Calu3 (cell line): ENCODE data around the gene UCN3. TPM values are rescaled to one million over a fixed set of nuclear protein-coding genes. Genes with fewer than 3 reads are reported as not detected.

Experiments
- BruUV-seq: library from RNA; stranded (reverse); fragments of 400-500 nt; replicated peaks from 2 replicates; lab custom pipeline; 2021; lab: Mats Ljungman, UMichigan
- CTCF ChIA-PET: fragments of 300-600 bp; sonication (Branson Sonifier 250); formaldehyde crosslinking; loops from one replicate; lab custom pipeline; 2022; ENCODE audit warnings: antibody characterized with exemption; lab: Charles Lee
- DNase-seq: peaks from one replicate; pipeline ENCODE4 v3.0.0; 2022
- H3K27ac Mint-ChIP-seq: one replicate; pipeline ENCODE4 v1.8.0; 2022; ENCODE audit warnings: mixed read lengths; ENCODE audit not compliant: unreplicated experiment
- H3K27me3 Mint-ChIP-seq: one replicate; pipeline ENCODE4 v1.8.0; 2022; ENCODE audit warnings: mixed read lengths; ENCODE audit not compliant: unreplicated experiment
- H3K36me3 Mint-ChIP-seq: one replicate; pipeline ENCODE4 v1.8.0; 2022; ENCODE audit warnings: mild to moderate bottlenecking, moderate library complexity, mixed read lengths; ENCODE audit not compliant: insufficient read depth, unreplicated experiment
- H3K4me1 Mint-ChIP-seq: one replicate; pipeline ENCODE4 v1.8.0; 2022; ENCODE audit warnings: mild to moderate bottlenecking, low read depth, mixed read lengths; ENCODE audit not compliant: unreplicated experiment
- H3K4me3 Mint-ChIP-seq: one replicate; pipeline ENCODE4 v1.8.0; 2022; ENCODE audit warnings: mild to moderate bottlenecking, low read depth, moderate library complexity, mixed read lengths; ENCODE audit not compliant: unreplicated experiment
- H3K9me3 Mint-ChIP-seq: one replicate; pipeline ENCODE4 v1.8.0; 2022; ENCODE audit warnings: low read depth, mixed read lengths; ENCODE audit not compliant: unreplicated experiment
- intact Hi-C: fragments of 100-400 bp; cut with micrococcal nuclease; formaldehyde crosslinking; loops from one replicate; pipeline ENCODE4 v1.10.0; 2022; ENCODE audit not compliant: unreplicated experiment
- total RNA-seq: library from RNA; stranded (reverse); gene quantifications from 2 replicates; pipeline ENCODE4 v1.2.3, GENCODE V29; 2022
- TF ChIP-seq, protein P1 (sequence below): fragments of 200-600 bp; IDR thresholded peaks from one replicate; pipeline ENCODE4 v1.8.0; 2022; ENCODE audit warnings: antibody characterized with exemption; ENCODE audit not compliant: unreplicated experiment

The UCN3 gene
- total RNA-seq, 1 experiment from 2014 or later: not detected

- H3K9me3 Mint-ChIP-seq: peaks cover 6% of the 10 kb centered on the region
- CTCF ChIA-PET: no interaction called here
- intact Hi-C loops: no loop called here
- no peaks in the 10 kb centered on the region for H3K36me3 Mint-ChIP-seq
- DNase-seq: no peak
- no TSS peak for BruUV-seq
- H3K27me3 Mint-ChIP-seq: no peaks in the 10 kb centered on the region
- TF ChIP-seq, protein P1, sequence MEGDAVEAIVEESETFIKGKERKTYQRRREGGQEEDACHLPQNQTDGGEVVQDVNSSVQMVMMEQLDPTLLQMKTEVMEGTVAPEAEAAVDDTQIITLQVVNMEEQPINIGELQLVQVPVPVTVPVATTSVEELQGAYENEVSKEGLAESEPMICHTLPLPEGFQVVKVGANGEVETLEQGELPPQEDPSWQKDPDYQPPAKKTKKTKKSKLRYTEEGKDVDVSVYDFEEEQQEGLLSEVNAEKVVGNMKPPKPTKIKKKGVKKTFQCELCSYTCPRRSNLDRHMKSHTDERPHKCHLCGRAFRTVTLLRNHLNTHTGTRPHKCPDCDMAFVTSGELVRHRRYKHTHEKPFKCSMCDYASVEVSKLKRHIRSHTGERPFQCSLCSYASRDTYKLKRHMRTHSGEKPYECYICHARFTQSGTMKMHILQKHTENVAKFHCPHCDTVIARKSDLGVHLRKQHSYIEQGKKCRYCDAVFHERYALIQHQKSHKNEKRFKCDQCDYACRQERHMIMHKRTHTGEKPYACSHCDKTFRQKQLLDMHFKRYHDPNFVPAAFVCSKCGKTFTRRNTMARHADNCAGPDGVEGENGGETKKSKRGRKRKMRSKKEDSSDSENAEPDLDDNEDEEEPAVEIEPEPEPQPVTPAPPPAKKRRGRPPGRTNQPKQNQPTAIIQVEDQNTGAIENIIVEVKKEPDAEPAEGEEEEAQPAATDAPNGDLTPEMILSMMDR: no peak
- H3K4me1 Mint-ChIP-seq: peaks cover 18% of the 10 kb centered on the region
- H3K27ac Mint-ChIP-seq: no peak overlapping the region
- no peak overlapping the region for H3K4me3 Mint-ChIP-seq
Observed at GRCh38 chr10:5321273-5321672, 43.5 kb upstream of the UCN3 start.

DNA sequence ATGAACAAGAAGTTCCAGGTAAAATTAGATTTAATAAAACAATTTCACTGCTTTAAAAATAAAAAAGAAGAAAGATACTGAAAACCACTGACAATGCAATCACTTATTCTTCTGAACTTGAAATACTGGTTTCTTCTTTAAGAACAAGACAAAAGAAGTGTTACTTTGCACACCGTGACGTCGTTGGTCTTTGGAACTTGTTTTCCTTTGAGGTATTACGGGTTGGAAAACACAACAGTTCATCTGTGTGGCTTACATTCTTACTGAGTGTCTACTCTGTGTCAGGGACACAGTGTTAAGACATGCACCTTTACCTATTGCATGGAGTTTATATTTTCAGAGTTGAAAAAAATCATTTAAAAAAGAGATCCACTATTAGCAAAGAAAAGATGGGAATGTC lies 41.3 kb upstream of the UCN3 start:
- no peaks in the 10 kb centered on the region for H3K27me3 Mint-ChIP-seq
- CTCF ChIA-PET: no interaction called here

GRCh38 chr10:5325076-5325475 lies 39.7 kb upstream of the UCN3 start:
- Mint-ChIP-seq H3K36me3 (no peaks in the 10 kb centered on the region), H3K27me3 (no peaks in the 10 kb centered on the region), H3K4me3 (no peak overlapping the region), H3K9me3 (peaks cover 11% of the 10 kb centered on the region), H3K27ac (no peak overlapping the region), H3K4me1 (no peaks in the 10 kb centered on the region)
- no peak for DNase-seq
- TF ChIP-seq, protein P1: no peak
- no TSS peak for BruUV-seq
- intact Hi-C loops: no loop called here
- CTCF ChIA-PET: no interaction called here

More for the DNA sequence above, 41.3 kb upstream of the UCN3 start:
- intact Hi-C loops: no loop called here
- TF ChIP-seq, protein P1: no peak
- peaks cover 11% of the 10 kb centered on the region for H3K9me3 Mint-ChIP-seq
- no peak overlapping the region for H3K27ac Mint-ChIP-seq
- no TSS peak for BruUV-seq
- no peaks in the 10 kb centered on the region for H3K4me1 Mint-ChIP-seq
- no peak overlapping the region for H3K4me3 Mint-ChIP-seq
- no peak for DNase-seq
- no peaks in the 10 kb centered on the region for H3K36me3 Mint-ChIP-seq

- Mint-ChIP-seq H3K4me1 (no peaks in the 10 kb centered on the region), H3K9me3 (no peaks in the 10 kb centered on the region), H3K4me3 (no peak overlapping the region), H3K27ac (no peak overlapping the region), H3K27me3 (peaks cover 38% of the 10 kb centered on the region), H3K36me3 (no peaks in the 10 kb centered on the region)
- DNase-seq: no peak
- BruUV-seq: no TSS peak
- TF ChIP-seq, protein P1: no peak
- intact Hi-C loops: no loop called here
- CTCF ChIA-PET: no interaction called here
Observed at GRCh38 chr10:5334196-5334880, 30.4 kb upstream of the UCN3 start.
